ENCODE results near the gene LNX1.

- TF ChIP-seq EP300 (IDR thresholded peaks at IDR 0.05): no peak
- no peak for TF ChIP-seq CTCF (IDR thresholded peaks at IDR 0.05)
- TF ChIP-seq POLR2A (IDR thresholded peaks at IDR 0.05): no peak
- TF ChIP-seq POLR2AphosphoS5 (IDR thresholded peaks at IDR 0.05): no peak
Observed at GRCh38 chr4:53453385-53453784, 137.9 kb downstream of the LNX1 start.

Data from sigmoid colon (tissue), 4 donors.